Transverse colon (tissue), 4 donors: Measurements from ENCODE around the gene CIAPIN1. TPM values are rescaled to one million over a fixed set of nuclear protein-coding genes. Genes with fewer than 3 reads are reported as not detected.

Source experiments
- DNase-seq: peaks from one replicate; pipeline ENCODE4 v3.0.0-alpha.2; 2019
- H3K27ac ChIP-seq, 4 donors: fragments of 200-600 bp; sonication (generic); 2 replicates each; pipeline ENCODE4 v1.5.1; 2016 to 2018; ENCODE audit warnings: inconsistent platforms in 4 of 4
- H3K27me3 ChIP-seq: fragments of 200-600 bp; sonication (generic); 2 replicates; pipeline ENCODE4 v1.5.1; 2017; ENCODE audit warnings: inconsistent platforms
- H3K36me3 ChIP-seq, 4 donors: fragments of 200-600 bp; sonication (generic); 2 replicates each; pipeline ENCODE4 v1.5.1; 2017 to 2019; ENCODE audit warnings: inconsistent platforms in 4 of 4
- H3K4me1 ChIP-seq, 4 donors: fragments of 200-600 bp; sonication (generic); 2 replicates each; pipeline ENCODE4 v1.5.1; 2017 to 2020; ENCODE audit warnings: inconsistent platforms in 4 of 4
- H3K4me3 ChIP-seq, 4 donors: fragments of 200-600 bp; sonication (generic); 1 replicate in 1 of 4; 2 replicates in 3 of 4; pipeline versions ENCODE4 v1.5.1 to v1.6.1; 2017 to 2019; ENCODE audit warnings: inconsistent platforms in 4 of 4
- H3K9me3 ChIP-seq, 2 donors: fragments of 200-600 bp; sonication (generic); 2 replicates each; pipeline ENCODE4 v1.5.1; 2017 to 2019; ENCODE audit warnings: inconsistent platforms in 2 of 2
- CTCF ChIP-seq, 5 experiments: fragments of 200-600 bp in 3 of 5; fragments of 450-650 bp in 2 of 5; sonication (generic) in 3 of 5; IDR thresholded peaks; 1 replicate in 2 of 5; 2 replicates in 3 of 5; pipeline ENCODE4 v1.5.1; 2016 to 2017; ENCODE audit warnings: antibody characterized with exemption in 5 of 5, inconsistent platforms in 3 of 5, mild to moderate bottlenecking in 2 of 5, moderate library complexity in 1 of 5
- EP300 ChIP-seq: sonication (generic); formaldehyde crosslinking; IDR thresholded peaks from one replicate; pipeline ENCODE4 v1.6.1; 2017; ENCODE audit warnings: antibody characterized with exemption, low read depth
- POLR2A ChIP-seq: fragments of 450-650 bp; IDR thresholded peaks from one replicate; pipeline ENCODE4 v1.6.1; 2016; ENCODE audit warnings: antibody characterized with exemption, mild to moderate bottlenecking, moderate library complexity
- POLR2AphosphoS5 ChIP-seq, 3 donors: sonication (generic); formaldehyde crosslinking; IDR thresholded peaks; one replicate each; pipeline ENCODE4 v1.6.1; 2016; ENCODE audit warnings: antibody characterized with exemption in 3 of 3
- WGBS, 2 donors: methylation state at CpG; one replicate each; pipeline ENCODE4 v1.1.5; 2018; ENCODE audit warnings: low coverage in 1 of 2; 5-methylcytosine and 5-hydroxymethylcytosine counted together
- in situ Hi-C, 4 donors: fragments of 200-750 bp; cut with MboI; loops; one replicate each; pipeline versions ENCODE4 v1.15.0 to v1.15.1; 2017; ENCODE audit warnings: low sequenced_read_pairs in 3 of 4, low pct_ligation_motif_present in 1 of 4, low pct_unique_long_range_greater_than_20kb in 1 of 4
- intact Hi-C: fragments of 100-400 bp; cut with DNase I; formaldehyde crosslinking; loops from one replicate; pipeline ENCODE4 v1.15.1; 2023; ENCODE audit warnings: low total_unique reads
- total RNA-seq, 4 donors: library from RNA; depleted of rRNA; stranded (reverse); fragments of >200 nt; gene quantifications; one replicate each; pipeline ENCODE4 v1.1.0, GENCODE V29; 2016

Gene CIAPIN1
- total RNA-seq, 4 donors from 2014 or later, result 20.9 to 48.3 (median 40.5) TPM

GRCh38 chr16:57409870-57410587 is 37.2 kb downstream of the CIAPIN1 start:
- Histone ChIP-seq H3K36me3 (no peaks in the 10 kb centered on the region), H3K9me3 (no peaks in the 10 kb centered on the region), H3K4me3 (no peak overlapping the region), H3K27me3 (no peaks in the 10 kb centered on the region), H3K27ac (no peak overlapping the region), H3K4me1 (no peaks in the 10 kb centered on the region)
- in situ Hi-C loops (loop anchor here in 2 of 4 donors (10.0 to 25.0 kb wide), 2 partner anchors 105 to 323 kb away; partner anchors contain the start of gene CPNE2 (in 2 of the 2)), intact Hi-C loops (no loop called here)
- WGBS, 2 donors, result 67 to 100% methylated on average over 1 to 13 of the region's 14 CpGs
- no peak for TF ChIP-seq POLR2AphosphoS5 (IDR thresholded peaks at IDR 0.05)
- no peak for TF ChIP-seq POLR2A
- TF ChIP-seq EP300, result no peak
- no peak for TF ChIP-seq CTCF (IDR thresholded peaks at IDR 0.05)
- DNase-seq, result no peak

GRCh38 chr16:57409065-57409464 is 38.1 kb downstream of the CIAPIN1 start:
- no peak overlapping the region for H3K27ac ChIP-seq

DNA sequence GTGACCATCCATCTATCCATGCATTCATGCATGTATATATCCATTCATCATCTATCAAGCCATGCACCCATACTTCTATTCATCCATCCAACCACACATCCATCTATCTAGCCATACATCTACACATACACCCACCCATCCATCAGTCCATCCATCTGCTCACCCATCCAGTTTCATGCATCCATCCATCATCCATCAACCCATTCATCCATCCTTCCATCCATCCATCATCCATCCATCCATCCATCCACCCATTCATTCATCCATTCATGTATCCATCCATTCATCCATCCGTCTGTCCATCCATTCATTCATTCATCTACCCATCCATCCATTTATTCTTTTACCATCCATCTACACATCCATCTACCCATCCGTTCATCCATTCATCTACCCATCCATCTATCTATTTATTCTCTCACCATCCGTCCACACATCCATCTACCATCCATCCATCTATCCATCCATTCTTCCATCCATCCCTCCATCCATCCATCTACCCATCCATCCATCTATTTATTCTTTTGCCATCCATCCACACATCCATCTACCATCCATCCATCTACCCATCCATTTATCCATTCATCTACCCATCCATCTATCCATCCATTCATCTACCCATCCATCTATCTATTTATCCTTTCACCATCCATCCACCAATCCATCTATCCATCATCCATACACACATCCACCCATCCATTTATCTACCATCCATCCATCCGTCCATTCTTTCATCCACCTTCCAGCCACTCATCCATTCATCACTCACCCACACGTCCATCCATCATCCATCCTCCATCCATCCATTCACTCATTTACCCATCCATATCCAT is 39.4 kb downstream of the CIAPIN1 start:
- intact Hi-C loops, result no loop called here
- Histone ChIP-seq H3K4me1 (no peaks in the 10 kb centered on the region), H3K4me3 (no peak overlapping the region), H3K9me3 (no peaks in the 10 kb centered on the region), H3K27me3 (no peaks in the 10 kb centered on the region), H3K27ac (no peak overlapping the region), H3K36me3 (no peaks in the 10 kb centered on the region)
- 91 to 94% methylated on average over 5 of the region's 5 CpGs for WGBS, 2 donors
- in situ Hi-C loops, result loop anchor here in 2 of 4 donors (25.0 kb wide), 1 partner anchor 320 kb away; the partner anchor contains the start of gene CPNE2 (in 2 of the 2)
- no peak for DNase-seq
- no peak for TF ChIP-seq POLR2A
- TF ChIP-seq EP300, result no peak
- no peak for TF ChIP-seq POLR2AphosphoS5 (IDR thresholded peaks at IDR 0.05)
- TF ChIP-seq CTCF (IDR thresholded peaks at IDR 0.05), result no peak

More at GRCh38 chr16:57409065-57409464, 38.1 kb downstream of the CIAPIN1 start:
- no peaks in the 10 kb centered on the region for H3K36me3 ChIP-seq
- in situ Hi-C loops, result loop anchor here in 2 of 4 donors (25.0 kb wide), 1 partner anchor 322 kb away; the partner anchor contains the start of gene CPNE2 (in 2 of the 2)
- no peak for DNase-seq
- intact Hi-C loops, result no loop called here
- no peak for TF ChIP-seq EP300
- TF ChIP-seq CTCF (IDR thresholded peaks at IDR 0.05), result no peak
- no peak for TF ChIP-seq POLR2A
- TF ChIP-seq POLR2AphosphoS5 (IDR thresholded peaks at IDR 0.05), result no peak
- WGBS, 2 donors, result 69 to 80% methylated on average over 5 of the region's 5 CpGs
- no peaks in the 10 kb centered on the region for H3K9me3 ChIP-seq
- no peaks in the 10 kb centered on the region for H3K27me3 ChIP-seq
- no peaks in the 10 kb centered on the region for H3K4me1 ChIP-seq
- no peak overlapping the region for H3K4me3 ChIP-seq

DNA sequence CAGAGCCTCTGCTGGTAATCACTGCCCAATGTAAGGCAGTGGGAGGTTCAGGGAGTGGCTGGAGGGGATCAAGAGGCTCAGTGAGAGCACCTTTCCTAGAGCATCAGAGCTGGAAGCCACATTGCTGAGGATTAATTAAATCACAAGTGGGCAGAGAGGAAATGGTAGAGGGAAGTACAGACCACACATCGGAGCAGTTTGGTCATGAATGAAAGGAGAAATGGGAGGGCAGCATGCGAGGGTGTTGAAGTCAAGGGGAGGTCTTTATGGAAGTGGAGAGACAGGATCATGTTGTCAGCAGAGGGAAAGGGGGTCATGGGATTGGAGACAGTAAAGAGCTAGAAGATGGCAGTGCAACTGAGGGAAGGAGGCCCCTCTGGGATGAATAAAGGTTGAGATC is 40.3 kb downstream of the CIAPIN1 start:
- Histone ChIP-seq H3K36me3 (no peaks in the 10 kb centered on the region), H3K4me3 (no peak overlapping the region), H3K27me3 (no peaks in the 10 kb centered on the region), H3K4me1 (no peaks in the 10 kb centered on the region), H3K27ac (no peak overlapping the region), H3K9me3 (no peaks in the 10 kb centered on the region)
- no peak for TF ChIP-seq CTCF (IDR thresholded peaks at IDR 0.05)
- TF ChIP-seq EP300, result no peak
- no peak for TF ChIP-seq POLR2A
- no peak for TF ChIP-seq POLR2AphosphoS5 (IDR thresholded peaks at IDR 0.05)
- 40 to 44% methylated on average over 2 of the region's 2 CpGs for WGBS, 2 donors
- intact Hi-C loops, result no loop called here
- no peak for DNase-seq
- in situ Hi-C loops, result loop anchor here in 2 of 4 donors (25.0 kb wide), 1 partner anchor 320 kb away; the partner anchor contains the start of gene CPNE2 (in 2 of the 2)
